GM12878 (cell line): ENCODE data around the gene ARL5C. TPM values are rescaled to one million over a fixed set of nuclear protein-coding genes. Genes with fewer than 3 reads are reported as not detected.

Source experiments
- ATAC-seq: fragments of 200-7000 bp; cut with Tn5 transposase; 3 replicates; pipeline ENCODE4 v1.9.1; 2020; ENCODE audit warnings: mild to moderate bottlenecking, moderate library complexity
- BruUV-seq: library from RNA; stranded (reverse); fragments of 400-500 nt; replicated peaks from 2 replicates; lab custom pipeline; 2021; lab: Mats Ljungman, UMichigan
- CTCF ChIA-PET: fragments of 300-600 bp; sonication (Branson Sonifier 250); formaldehyde crosslinking; extraction: SDS; loops from one replicate; lab custom pipeline; 2021; ENCODE audit warnings: inconsistent platforms; lab: Yijun Ruan, JAX
- POLR2A ChIA-PET: fragments of 350-600 bp; formaldehyde crosslinking; extraction: SDS; loops from one replicate; lab custom pipeline; 2021; ENCODE audit warnings: inconsistent platforms; lab: Charles Lee
- RAD21 ChIA-PET: fragments of 300-600 bp; sonication (Branson Sonifier 250); formaldehyde crosslinking; loops from one replicate; lab custom pipeline; 2023; ENCODE audit warnings: antibody characterized with exemption; ENCODE audit not compliant: unreplicated experiment; lab: Charles Lee
- SMC1A ChIA-PET: fragments of 300-600 bp; sonication (Branson Sonifier 250); formaldehyde crosslinking; loops from one replicate; lab custom pipeline; 2023; ENCODE audit not compliant: unreplicated experiment, uncharacterized antibody; lab: Charles Lee
- DNase-seq: peaks from one replicate; pipeline ENCODE4 v3.0.0-alpha.2; 2011; ENCODE audit warnings: low read depth, low spot score
- FAIRE-seq: peaks from 3 replicates; lab custom pipeline; 2011; peaks lifted over from hg19 to GRCh38; lab: Jason Lieb, UNC
- H2AFZ ChIP-seq: 2 replicates; pipeline ENCODE4 v1.6.0; 2011; ENCODE audit warnings: low read depth, low read length, control low read depth; ENCODE audit not compliant: control insufficient read depth
- H3K27ac ChIP-seq: 2 replicates; pipeline ENCODE4 v1.5.1; 2011; ENCODE audit warnings: control low read depth; ENCODE audit not compliant: control insufficient read depth, insufficient read depth
- H3K27me3 ChIP-seq, 2 experiments: replicated peaks in 1 of 2; 2 replicates each; pipeline versions ENCODE4 v1.6.0 to v1.6.1; 2011; ENCODE audit warnings: low read length in 1 of 2; ENCODE audit not compliant: control insufficient read depth in 2 of 2, insufficient read depth in 2 of 2
- H3K36me3 ChIP-seq, 2 experiments: 2 replicates each; pipeline ENCODE4 v1.5.1; 2011; ENCODE audit warnings: low read length in 1 of 2; ENCODE audit not compliant: control insufficient read depth in 2 of 2, insufficient read depth in 2 of 2
- H3K4me1 ChIP-seq: 2 replicates; pipeline ENCODE4 v1.6.1; 2011; ENCODE audit warnings: mild to moderate bottlenecking, low read length, moderate library complexity, mixed read lengths; ENCODE audit not compliant: control insufficient read depth, insufficient read depth
- H3K4me2 ChIP-seq: 2 replicates; pipeline ENCODE4 v1.6.0; 2011; ENCODE audit warnings: control low read depth; ENCODE audit not compliant: control insufficient read depth, insufficient read depth
- H3K4me3 ChIP-seq: fragments of 200-600 bp; sonication (generic); 2 replicates; pipeline ENCODE4 v1.5.1; 2016
- H3K79me2 ChIP-seq: 2 replicates; pipeline ENCODE4 v1.6.0; 2011; ENCODE audit warnings: low read length; ENCODE audit not compliant: control insufficient read depth, insufficient read depth
- H3K9ac ChIP-seq: 2 replicates; pipeline ENCODE4 v1.8.0; 2011; ENCODE audit warnings: low read length, control low read depth, mixed read lengths; ENCODE audit not compliant: control insufficient read depth, insufficient read depth
- H3K9me3 ChIP-seq: replicated peaks from 3 replicates; pipeline ENCODE4 v1.5.1; 2011; ENCODE audit warnings: mild to moderate bottlenecking, low read length; ENCODE audit not compliant: control insufficient read depth, insufficient read depth
- H4K20me1 ChIP-seq: 2 replicates; pipeline ENCODE4 v1.6.0; 2011; ENCODE audit not compliant: control insufficient read depth, insufficient read depth
- ATF7 ChIP-seq: fragments of 450-650 bp; IDR thresholded peaks from 2 replicates; pipeline ENCODE4 v1.6.1; 2016; ENCODE audit warnings: low read depth, mild to moderate bottlenecking
- BHLHE40 ChIP-seq, 2 experiments: fragments of 450-650 bp in 1 of 2; IDR thresholded peaks; 2 replicates each; pipeline ENCODE4 v1.6.1; 2011 to 2017; ENCODE audit warnings: low read depth in 2 of 2, borderline replicate concordance in 1 of 2, improper control_type of control experiment in 1 of 2, low read length in 1 of 2, mild to moderate bottlenecking in 1 of 2
- BMI1 ChIP-seq: fragments of 450-650 bp; IDR thresholded peaks from 2 replicates; pipeline ENCODE4 v1.6.1; 2016; ENCODE audit warnings: mild to moderate bottlenecking, moderate library complexity, borderline replicate concordance
- DPF2 ChIP-seq: fragments of 450-650 bp; IDR thresholded peaks from 2 replicates; pipeline ENCODE4 v1.6.1; 2017; ENCODE audit warnings: mild to moderate bottlenecking
- FOXM1 ChIP-seq: IDR thresholded peaks from 2 replicates; pipeline ENCODE4 v1.6.1; 2012; ENCODE audit warnings: low read depth, mild to moderate bottlenecking, inconsistent platforms, low read length, moderate library complexity
- GABPA ChIP-seq: IDR thresholded peaks from 2 replicates; pipeline ENCODE4 v1.6.1; 2014; ENCODE audit warnings: antibody characterized with exemption, low read depth, mild to moderate bottlenecking, inconsistent platforms
- IKZF2 ChIP-seq, 2 experiments: fragments of 450-650 bp; IDR thresholded peaks; 2 replicates each; pipeline ENCODE4 v1.6.1; 2017; ENCODE audit warnings: mild to moderate bottlenecking in 2 of 2, moderate library complexity in 2 of 2
- KAT2A ChIP-seq: conservative IDR thresholded peaks from 2 replicates; pipeline ENCODE4 v1.6.1; 2011; ENCODE audit warnings: low read depth, low read length; ENCODE audit not compliant: control insufficient read depth
- KLF5 ChIP-seq: fragments of 450-650 bp; IDR thresholded peaks from 2 replicates; pipeline ENCODE4 v1.6.1; 2014; ENCODE audit warnings: mild to moderate bottlenecking; ENCODE audit not compliant: partially characterized antibody
- POU2F2 ChIP-seq: IDR thresholded peaks from 3 replicates; pipeline ENCODE4 v1.6.1; 2011; ENCODE audit warnings: low read depth, mild to moderate bottlenecking, low read length, borderline replicate concordance
- WRNIP1 ChIP-seq: IDR thresholded peaks from 2 replicates; pipeline ENCODE4 v1.6.1; 2011; ENCODE audit warnings: low read depth, low read length, improper control_type of control experiment, borderline replicate concordance
- WGBS: methylation state at CpG from one replicate; pipeline ENCODE4 v1.1.6; 2016; ENCODE audit warnings: low lambda C conversion rate; ENCODE audit not compliant: insufficient replicate concordance, insufficient coverage; ENCODE audit errors: missing lambda C conversion rate; 5-methylcytosine and 5-hydroxymethylcytosine counted together
- in situ Hi-C: fragments of 300-500 bp; cut with MboI; formaldehyde crosslinking; loops from 9 replicates; pipeline ENCODE4 v1.14.3; 2018; ENCODE audit warnings: mixed read lengths
- intact Hi-C: fragments of 100-400 bp; cut with micrococcal nuclease; formaldehyde crosslinking; loops from one replicate; pipeline ENCODE4 v1.14.2; 2022; ENCODE audit not compliant: unreplicated experiment
- polyA plus RNA-seq, 11 experiments: library from polyadenylated mRNA; depleted of rRNA in 4 of 11; unstranded in 6 of 11; stranded (reverse) in 5 of 11; fragments of >200 nt; fragmentation: Nextera tagmentation in 4 of 11; fragmentation: Illumina TruSeq in 1 of 11; extraction: Ambion mirVana in 4 of 11; extraction: Trizol in 1 of 11; gene quantifications; 1 replicate in 1 of 11; 2 replicates in 10 of 11; pipeline versions ENCODE4 v1.2.1 to v1.2.3, GENCODE V29; 2011 to 2016; ENCODE audit warnings: inconsistent platforms in 2 of 11, missing spikeins in 2 of 11, low read depth in 1 of 11
- total RNA-seq, 4 experiments: library from RNA; depleted of rRNA in 3 of 4; stranded (reverse); fragments of >200 nt in 3 of 4; fragmentation: Illumina TruSeq in 1 of 4; extraction: Trizol in 1 of 4; gene quantifications; 2 replicates each; pipeline versions ENCODE4 v1.2.1 to v1.2.3, GENCODE V29; 2013 to 2021
- TF ChIP-seq, protein P1 (sequence below): fragments of 450-650 bp; IDR thresholded peaks from 2 replicates; pipeline ENCODE4 v1.6.1; 2016; ENCODE audit warnings: mild to moderate bottlenecking, moderate library complexity, borderline replicate concordance
- TF ChIP-seq, protein P2 (sequence below): IDR thresholded peaks from 2 replicates; pipeline ENCODE4 v1.6.1; 2012; ENCODE audit warnings: mild to moderate bottlenecking, low read depth, low read length
- TF ChIP-seq, protein P3 (sequence below): fragments of 450-650 bp; IDR thresholded peaks from 2 replicates; pipeline ENCODE4 v1.6.1; 2018; ENCODE audit warnings: borderline replicate concordance, mild to moderate bottlenecking; ENCODE audit not compliant: partially characterized antibody

The ARL5C gene
- total and polyA plus RNA-seq, 10 of the 15 experiments (the other 5 are each of a cell fraction or from before 2014, with no cell fraction given): not detected

- TF ChIP-seq, protein P1, sequence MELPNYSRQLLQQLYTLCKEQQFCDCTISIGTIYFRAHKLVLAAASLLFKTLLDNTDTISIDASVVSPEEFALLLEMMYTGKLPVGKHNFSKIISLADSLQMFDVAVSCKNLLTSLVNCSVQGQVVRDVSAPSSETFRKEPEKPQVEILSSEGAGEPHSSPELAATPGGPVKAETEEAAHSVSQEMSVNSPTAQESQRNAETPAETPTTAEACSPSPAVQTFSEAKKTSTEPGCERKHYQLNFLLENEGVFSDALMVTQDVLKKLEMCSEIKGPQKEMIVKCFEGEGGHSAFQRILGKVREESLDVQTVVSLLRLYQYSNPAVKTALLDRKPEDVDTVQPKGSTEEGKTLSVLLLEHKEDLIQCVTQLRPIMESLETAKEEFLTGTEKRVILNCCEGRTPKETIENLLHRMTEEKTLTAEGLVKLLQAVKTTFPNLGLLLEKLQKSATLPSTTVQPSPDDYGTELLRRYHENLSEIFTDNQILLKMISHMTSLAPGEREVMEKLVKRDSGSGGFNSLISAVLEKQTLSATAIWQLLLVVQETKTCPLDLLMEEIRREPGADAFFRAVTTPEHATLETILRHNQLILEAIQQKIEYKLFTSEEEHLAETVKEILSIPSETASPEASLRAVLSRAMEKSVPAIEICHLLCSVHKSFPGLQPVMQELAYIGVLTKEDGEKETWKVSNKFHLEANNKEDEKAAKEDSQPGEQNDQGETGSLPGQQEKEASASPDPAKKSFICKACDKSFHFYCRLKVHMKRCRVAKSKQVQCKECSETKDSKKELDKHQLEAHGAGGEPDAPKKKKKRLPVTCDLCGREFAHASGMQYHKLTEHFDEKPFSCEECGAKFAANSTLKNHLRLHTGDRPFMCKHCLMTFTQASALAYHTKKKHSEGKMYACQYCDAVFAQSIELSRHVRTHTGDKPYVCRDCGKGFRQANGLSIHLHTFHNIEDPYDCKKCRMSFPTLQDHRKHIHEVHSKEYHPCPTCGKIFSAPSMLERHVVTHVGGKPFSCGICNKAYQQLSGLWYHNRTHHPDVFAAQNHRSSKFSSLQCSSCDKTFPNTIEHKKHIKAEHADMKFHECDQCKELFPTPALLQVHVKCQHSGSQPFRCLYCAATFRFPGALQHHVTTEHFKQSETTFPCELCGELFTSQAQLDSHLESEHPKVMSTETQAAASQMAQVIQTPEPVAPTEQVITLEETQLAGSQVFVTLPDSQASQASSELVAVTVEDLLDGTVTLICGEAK: no peak
- TF ChIP-seq ATF7 (no peak), BMI1 (no peak)
These were observed 42.3 kb downstream of the ARL5C start (continued) for GRCh38 chr17:39123627-39124026.

- in situ Hi-C loops (no loop called here), intact Hi-C loops (no loop called here)
- no peak overlapping the region for H3K27ac ChIP-seq
- H3K4me3 ChIP-seq: no peak overlapping the region
- POLR2A ChIA-PET: no interaction called here
- H4K20me1 ChIP-seq: no peaks in the 10 kb centered on the region
- SMC1A ChIA-PET: no interaction called here
- H2AFZ ChIP-seq: no peak overlapping the region
- 22% methylated on average over 7 of the region's 7 CpGs for WGBS
- H3K36me3 ChIP-seq: no peaks in the 10 kb centered on the region
- no TSS peak for BruUV-seq
- no peaks in the 10 kb centered on the region for H3K27me3 ChIP-seq
- CTCF ChIA-PET: interaction anchor here (0.8 to 1.0 kb wide), 2 partner anchors 30 to 140 kb away, joined by 3 read pairs; no protein-coding TSS in a partner anchor
- ATAC-seq (no peak), FAIRE-seq (no peak), DNase-seq (no peak)
- H3K9ac ChIP-seq: no peak overlapping the region
- no peaks in the 10 kb centered on the region for H3K9me3 ChIP-seq
- RAD21 ChIA-PET: no interaction called here
- peaks cover 13% of the 10 kb centered on the region for H3K4me1 ChIP-seq
- no peak overlapping the region for H3K4me2 ChIP-seq
- no peaks in the 10 kb centered on the region for H3K79me2 ChIP-seq
- no peak for TF ChIP-seq IKZF2 (IDR thresholded peaks at IDR 0.05)
- no peak for TF ChIP-seq POU2F2
- no peak for TF ChIP-seq KLF5
- no peak for TF ChIP-seq GABPA
- TF ChIP-seq DPF2: no peak
- no peak for TF ChIP-seq KAT2A
- TF ChIP-seq, protein P2, sequence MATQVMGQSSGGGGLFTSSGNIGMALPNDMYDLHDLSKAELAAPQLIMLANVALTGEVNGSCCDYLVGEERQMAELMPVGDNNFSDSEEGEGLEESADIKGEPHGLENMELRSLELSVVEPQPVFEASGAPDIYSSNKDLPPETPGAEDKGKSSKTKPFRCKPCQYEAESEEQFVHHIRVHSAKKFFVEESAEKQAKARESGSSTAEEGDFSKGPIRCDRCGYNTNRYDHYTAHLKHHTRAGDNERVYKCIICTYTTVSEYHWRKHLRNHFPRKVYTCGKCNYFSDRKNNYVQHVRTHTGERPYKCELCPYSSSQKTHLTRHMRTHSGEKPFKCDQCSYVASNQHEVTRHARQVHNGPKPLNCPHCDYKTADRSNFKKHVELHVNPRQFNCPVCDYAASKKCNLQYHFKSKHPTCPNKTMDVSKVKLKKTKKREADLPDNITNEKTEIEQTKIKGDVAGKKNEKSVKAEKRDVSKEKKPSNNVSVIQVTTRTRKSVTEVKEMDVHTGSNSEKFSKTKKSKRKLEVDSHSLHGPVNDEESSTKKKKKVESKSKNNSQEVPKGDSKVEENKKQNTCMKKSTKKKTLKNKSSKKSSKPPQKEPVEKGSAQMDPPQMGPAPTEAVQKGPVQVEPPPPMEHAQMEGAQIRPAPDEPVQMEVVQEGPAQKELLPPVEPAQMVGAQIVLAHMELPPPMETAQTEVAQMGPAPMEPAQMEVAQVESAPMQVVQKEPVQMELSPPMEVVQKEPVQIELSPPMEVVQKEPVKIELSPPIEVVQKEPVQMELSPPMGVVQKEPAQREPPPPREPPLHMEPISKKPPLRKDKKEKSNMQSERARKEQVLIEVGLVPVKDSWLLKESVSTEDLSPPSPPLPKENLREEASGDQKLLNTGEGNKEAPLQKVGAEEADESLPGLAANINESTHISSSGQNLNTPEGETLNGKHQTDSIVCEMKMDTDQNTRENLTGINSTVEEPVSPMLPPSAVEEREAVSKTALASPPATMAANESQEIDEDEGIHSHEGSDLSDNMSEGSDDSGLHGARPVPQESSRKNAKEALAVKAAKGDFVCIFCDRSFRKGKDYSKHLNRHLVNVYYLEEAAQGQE: no peak
- no peak for TF ChIP-seq FOXM1
- no peak for TF ChIP-seq BHLHE40 (IDR thresholded peaks at IDR 0.05; ENCODE audit: borderline replicate concordance in 1 of 2, low read depth in 2 of 2, low read length in 1 of 2)
- TF ChIP-seq, protein P3, sequence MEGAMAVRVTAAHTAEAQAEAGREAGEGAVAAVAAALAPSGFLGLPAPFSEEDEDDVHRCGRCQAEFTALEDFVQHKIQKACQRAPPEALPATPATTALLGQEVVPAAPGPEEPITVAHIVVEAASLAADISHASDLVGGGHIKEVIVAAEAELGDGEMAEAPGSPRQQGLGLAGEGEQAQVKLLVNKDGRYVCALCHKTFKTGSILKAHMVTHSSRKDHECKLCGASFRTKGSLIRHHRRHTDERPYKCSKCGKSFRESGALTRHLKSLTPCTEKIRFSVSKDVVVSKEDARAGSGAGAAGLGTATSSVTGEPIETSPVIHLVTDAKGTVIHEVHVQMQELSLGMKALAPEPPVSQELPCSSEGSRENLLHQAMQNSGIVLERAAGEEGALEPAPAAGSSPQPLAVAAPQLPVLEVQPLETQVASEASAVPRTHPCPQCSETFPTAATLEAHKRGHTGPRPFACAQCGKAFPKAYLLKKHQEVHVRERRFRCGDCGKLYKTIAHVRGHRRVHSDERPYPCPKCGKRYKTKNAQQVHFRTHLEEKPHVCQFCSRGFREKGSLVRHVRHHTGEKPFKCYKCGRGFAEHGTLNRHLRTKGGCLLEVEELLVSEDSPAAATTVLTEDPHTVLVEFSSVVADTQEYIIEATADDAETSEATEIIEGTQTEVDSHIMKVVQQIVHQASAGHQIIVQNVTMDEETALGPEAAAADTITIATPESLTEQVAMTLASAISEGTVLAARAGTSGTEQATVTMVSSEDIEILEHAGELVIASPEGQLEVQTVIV: no peak
- no peak for TF ChIP-seq WRNIP1
These were observed 43.0 kb downstream of the ARL5C start for GRCh38 chr17:39122991-39123390.
